ENCODE measurements around the gene SLC25A43. TPM values are rescaled to one million over a fixed set of nuclear protein-coding genes. Genes with fewer than 3 reads are reported as not detected.

The SLC25A43 gene
- total and polyA plus RNA-seq, 9 of the 15 experiments (the other 6 are each of a cell fraction or from before 2014, with no cell fraction given) = 1.3 to 8.4 (median 4.0) TPM

GRCh38 chrX:119410027-119410819 lies 11.1 kb downstream of the SLC25A43 start (continued):
- TF ChIP-seq, protein P1, sequence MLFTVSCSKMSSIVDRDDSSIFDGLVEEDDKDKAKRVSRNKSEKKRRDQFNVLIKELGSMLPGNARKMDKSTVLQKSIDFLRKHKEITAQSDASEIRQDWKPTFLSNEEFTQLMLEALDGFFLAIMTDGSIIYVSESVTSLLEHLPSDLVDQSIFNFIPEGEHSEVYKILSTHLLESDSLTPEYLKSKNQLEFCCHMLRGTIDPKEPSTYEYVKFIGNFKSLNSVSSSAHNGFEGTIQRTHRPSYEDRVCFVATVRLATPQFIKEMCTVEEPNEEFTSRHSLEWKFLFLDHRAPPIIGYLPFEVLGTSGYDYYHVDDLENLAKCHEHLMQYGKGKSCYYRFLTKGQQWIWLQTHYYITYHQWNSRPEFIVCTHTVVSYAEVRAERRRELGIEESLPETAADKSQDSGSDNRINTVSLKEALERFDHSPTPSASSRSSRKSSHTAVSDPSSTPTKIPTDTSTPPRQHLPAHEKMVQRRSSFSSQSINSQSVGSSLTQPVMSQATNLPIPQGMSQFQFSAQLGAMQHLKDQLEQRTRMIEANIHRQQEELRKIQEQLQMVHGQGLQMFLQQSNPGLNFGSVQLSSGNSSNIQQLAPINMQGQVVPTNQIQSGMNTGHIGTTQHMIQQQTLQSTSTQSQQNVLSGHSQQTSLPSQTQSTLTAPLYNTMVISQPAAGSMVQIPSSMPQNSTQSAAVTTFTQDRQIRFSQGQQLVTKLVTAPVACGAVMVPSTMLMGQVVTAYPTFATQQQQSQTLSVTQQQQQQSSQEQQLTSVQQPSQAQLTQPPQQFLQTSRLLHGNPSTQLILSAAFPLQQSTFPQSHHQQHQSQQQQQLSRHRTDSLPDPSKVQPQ (CRISPR knock-in tag; IDR thresholded peaks at IDR 0.05; ENCODE audit: borderline replicate concordance) = no peak
- TF ChIP-seq ZBTB49 (CRISPR knock-in tag; IDR thresholded peaks at IDR 0.05; ENCODE audit: borderline replicate concordance) (no peak), HMG20B (CRISPR knock-in tag; IDR thresholded peaks at IDR 0.05) (no peak), GABPA (tag; conservative IDR thresholded peaks at IDR 0.05; ENCODE audit: low read depth) (no peak), PHF8 (IDR thresholded peaks at IDR 0.05; ENCODE audit: borderline replicate concordance, low read length) (no peak), TCFL5 (CRISPR knock-in tag; conservative IDR thresholded peaks at IDR 0.05) (no peak), ZNF121 (CRISPR knock-in tag; conservative IDR thresholded peaks at IDR 0.05) (no peak), CTBP1 (IDR thresholded peaks at IDR 0.05; ENCODE audit: borderline replicate concordance) (peak; percentile 42; the same call in 1 of the 2 replicates), BCOR (IDR thresholded peaks at IDR 0.05) (no peak), MEIS2 (IDR thresholded peaks at IDR 0.05; ENCODE audit: partially characterized antibody) (no peak), TOE1 (IDR thresholded peaks at IDR 0.05; ENCODE audit: borderline replicate concordance) (no peak), TOE1 (CRISPR knock-in tag; IDR thresholded peaks at IDR 0.05; ENCODE audit: borderline replicate concordance, low read depth) (no peak), KDM1A (IDR thresholded peaks at IDR 0.05) (peak; percentile 68; a peak in 3 of 4 replicates), CXXC5 (CRISPR knock-in tag; IDR thresholded peaks at IDR 0.05) (peak; percentile 33; the same call in 1 of the 2 replicates), ZNF263 (CRISPR knock-in tag; IDR thresholded peaks at IDR 0.05; ENCODE audit: borderline replicate concordance) (no peak), NR2C2 (CRISPR knock-in tag; IDR thresholded peaks at IDR 0.05) (no peak), NR2C2 (tag; IDR thresholded peaks at IDR 0.05) (0 out of 2 replicates have a peak, but pooled peaks have one; percentile 41), EGR1 (conservative IDR thresholded peaks at IDR 0.05) (peak; percentile 71), HDAC1 (IDR thresholded peaks at IDR 0.05) (peak in 1 of 2 experiments; percentile 48; a peak in 1 of 4 replicates), HES1 (IDR thresholded peaks at IDR 0.05; ENCODE audit: low read depth) (peak; percentile 20; the same call in 1 of the 2 replicates), CBFA2T3 (IDR thresholded peaks at IDR 0.05) (peak; percentile 34; the same call in 1 of the 2 replicates), NRF1 (conservative IDR thresholded peaks at IDR 0.05 in 1 of 2, IDR thresholded peaks at IDR 0.05 in 1 of 2) (peak; percentile 24 to 34; a peak in 3 of 4 replicates)
